Measurements from ENCODE around the gene ATPAF1.
"Not testable (repeated sequence)": the region's sequence is repeated elsewhere in the genome, so short reads cannot be mapped to it uniquely, and the experiment has no call there.

ATPAF1 gene

GRCh38 chr1:46656643-46657042 lies 11.5 kb downstream of the ATPAF1 start:
- no peak overlapping the region for H3K4me3 ChIP-seq (ENCODE audit: low read depth, low read length)
- TF ChIP-seq CTCF (IDR thresholded peaks at IDR 0.05; ENCODE audit: low read depth, low read length, missing control alignments): no peak
- no peak for DNase-seq (ENCODE audit: low read depth)

- no peak for TF ChIP-seq CTCF (IDR thresholded peaks at IDR 0.05; ENCODE audit: low read depth, low read length, missing control alignments)
- H3K4me3 ChIP-seq (ENCODE audit: low read depth, low read length): no peak overlapping the region
- no peak for DNase-seq (ENCODE audit: low read depth)
Measured at GRCh38 chr1:46655848-46656247, 12.3 kb downstream of the ATPAF1 start.

- not testable (repeated sequence) for DNase-seq (ENCODE audit: low read depth); H3K4me3 ChIP-seq (ENCODE audit: low read depth, low read length)
Measured at GRCh38 chr1:46654698-46655097, 13.5 kb downstream of the ATPAF1 start.

GRCh38 chr1:46654012-46654411 lies 14.2 kb downstream of the ATPAF1 start:
- TF ChIP-seq CTCF (IDR thresholded peaks at IDR 0.05; ENCODE audit: low read depth, low read length, missing control alignments): no peak
- no peak for DNase-seq (ENCODE audit: low read depth)
- no peak overlapping the region for H3K4me3 ChIP-seq (ENCODE audit: low read depth, low read length)

GRCh38 chr1:46653405-46653958 lies 14.7 kb downstream of the ATPAF1 start:
- no peak for TF ChIP-seq CTCF (IDR thresholded peaks at IDR 0.05; ENCODE audit: low read depth, low read length, missing control alignments)
- DNase-seq (ENCODE audit: low read depth): no peak
- no peak overlapping the region for H3K4me3 ChIP-seq (ENCODE audit: low read depth, low read length)

GRCh38 chr1:46652321-46653100 lies 15.7 kb downstream of the ATPAF1 start:
- no peak for DNase-seq (ENCODE audit: low read depth)
- TF ChIP-seq CTCF (IDR thresholded peaks at IDR 0.05; ENCODE audit: low read depth, low read length, missing control alignments): no peak
- no peak overlapping the region for H3K4me3 ChIP-seq (ENCODE audit: low read depth, low read length)

GRCh38 chr1:46651152-46651551 lies 17.0 kb downstream of the ATPAF1 start:
- H3K4me3 ChIP-seq (ENCODE audit: low read depth, low read length); DNase-seq (ENCODE audit: low read depth): not testable (repeated sequence)

- no peak for TF ChIP-seq CTCF (IDR thresholded peaks at IDR 0.05; ENCODE audit: low read depth, low read length, missing control alignments)
- no peak for DNase-seq (ENCODE audit: low read depth)
Measured at GRCh38 chr1:46650491-46650890, 17.7 kb downstream of the ATPAF1 start.

More at GRCh38 chr1:46650491-46650890, 17.7 kb downstream of the ATPAF1 start:
- H3K4me3 ChIP-seq (ENCODE audit: low read depth, low read length): no peak overlapping the region
